IPS DF 6.9 (cell line): ENCODE data around the gene BRAF.
"Not testable (repeated sequence)": the region's sequence is repeated elsewhere in the genome, so short reads cannot be mapped to it uniquely, and the experiment has no call there.

Experiments used
- DNase-seq: peaks from one replicate; pipeline ENCODE4 v3.0.0-alpha.2; 2013; ENCODE audit warnings: low read depth, low spot score
- H3K27ac ChIP-seq: one replicate; pipeline ENCODE4 v1.5.1; 2013; ENCODE audit warnings: low read length, control low read depth
- H3K27me3 ChIP-seq: 2 replicates; pipeline ENCODE4 v1.6.1; 2013; ENCODE audit warnings: mild to moderate bottlenecking, low read length; ENCODE audit not compliant: control insufficient read depth, insufficient read depth
- H3K36me3 ChIP-seq: 2 replicates; pipeline ENCODE4 v1.6.1; 2013; ENCODE audit warnings: low read length; ENCODE audit not compliant: control insufficient read depth, insufficient read depth
- H3K4me1 ChIP-seq: 2 replicates; pipeline ENCODE4 v1.6.1; 2013; ENCODE audit warnings: low read length; ENCODE audit not compliant: control insufficient read depth, insufficient read depth
- H3K4me3 ChIP-seq: 2 replicates; pipeline ENCODE4 v1.5.1; 2013; ENCODE audit warnings: mild to moderate bottlenecking, low read length
- H3K9me3 ChIP-seq: 2 replicates; pipeline ENCODE4 v1.6.1; 2013; ENCODE audit warnings: low read length, inconsistent platforms; ENCODE audit not compliant: control insufficient read depth, insufficient read depth
- WGBS: extraction: QIAGEN DNeasy Blood & Tissue Kit; methylation state at CpG from one replicate; pipeline ENCODE4 v1.1.7; 2013; ENCODE audit warnings: mixed read lengths, missing lambda C conversion rate; ENCODE audit not compliant: insufficient read length, insufficient coverage; 5-methylcytosine and 5-hydroxymethylcytosine counted together

BRAF gene

DNA sequence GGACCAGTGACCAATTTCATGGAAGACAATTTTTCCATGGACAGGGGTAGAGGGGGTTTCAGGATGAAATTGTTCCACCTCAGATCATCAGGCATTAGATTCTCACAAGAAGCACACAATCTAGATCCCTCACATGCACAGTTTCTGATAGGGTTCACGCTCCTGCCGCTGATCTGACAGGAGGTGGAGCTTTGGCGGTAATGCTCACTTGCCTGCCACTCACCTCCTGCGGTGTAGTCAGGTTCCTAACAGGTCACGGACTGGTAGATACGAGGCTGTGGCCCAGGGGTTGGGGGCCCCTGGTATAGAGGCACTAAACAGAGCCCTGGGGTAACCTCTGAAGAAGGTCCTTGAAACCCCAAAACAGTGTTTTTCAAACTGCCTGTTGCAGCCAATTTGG is 6.5 kb downstream of the BRAF start:
- no peaks in the 10 kb centered on the region for H3K36me3 ChIP-seq
- no peak overlapping the region for H3K27ac ChIP-seq
- no peaks in the 10 kb centered on the region for H3K9me3 ChIP-seq
- no peak for DNase-seq
- no peaks in the 10 kb centered on the region for H3K4me1 ChIP-seq
- H3K4me3 ChIP-seq, result no peak overlapping the region
- no peaks in the 10 kb centered on the region for H3K27me3 ChIP-seq
- WGBS, result no CpG with 5 or more reads among the region's 6 CpGs

DNA sequence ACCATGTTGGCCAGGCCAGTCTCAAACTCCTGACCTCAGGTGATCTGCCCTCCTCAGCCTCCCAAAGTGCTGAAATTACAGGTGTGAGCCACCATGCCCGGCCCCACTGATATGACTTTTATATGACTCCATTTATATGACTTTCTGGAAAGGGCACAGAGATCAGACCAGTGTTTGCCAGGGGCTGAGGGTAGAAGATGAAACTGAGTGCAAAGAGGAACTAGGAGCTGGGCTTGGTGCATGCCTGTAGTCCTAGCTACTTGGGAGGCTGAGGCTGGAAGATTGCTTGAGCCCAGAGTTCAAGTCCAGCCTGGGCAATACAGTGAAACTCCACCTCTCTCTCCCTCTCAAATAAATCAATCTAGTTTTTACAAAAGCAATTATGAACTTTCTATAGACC is 7.5 kb downstream of the BRAF start:
- no peaks in the 10 kb centered on the region for H3K36me3 ChIP-seq
- no peaks in the 10 kb centered on the region; the same call in 1 of the 2 replicates for H3K27me3 ChIP-seq
- no peak for DNase-seq
- no peaks in the 10 kb centered on the region for H3K9me3 ChIP-seq
- H3K4me1 ChIP-seq, result no peaks in the 10 kb centered on the region; the same call in 1 of the 2 replicates
- WGBS, result no CpG with 5 or more reads among the region's 1 CpG
- no peak overlapping the region for H3K4me3 ChIP-seq
- no peak overlapping the region for H3K27ac ChIP-seq

DNA sequence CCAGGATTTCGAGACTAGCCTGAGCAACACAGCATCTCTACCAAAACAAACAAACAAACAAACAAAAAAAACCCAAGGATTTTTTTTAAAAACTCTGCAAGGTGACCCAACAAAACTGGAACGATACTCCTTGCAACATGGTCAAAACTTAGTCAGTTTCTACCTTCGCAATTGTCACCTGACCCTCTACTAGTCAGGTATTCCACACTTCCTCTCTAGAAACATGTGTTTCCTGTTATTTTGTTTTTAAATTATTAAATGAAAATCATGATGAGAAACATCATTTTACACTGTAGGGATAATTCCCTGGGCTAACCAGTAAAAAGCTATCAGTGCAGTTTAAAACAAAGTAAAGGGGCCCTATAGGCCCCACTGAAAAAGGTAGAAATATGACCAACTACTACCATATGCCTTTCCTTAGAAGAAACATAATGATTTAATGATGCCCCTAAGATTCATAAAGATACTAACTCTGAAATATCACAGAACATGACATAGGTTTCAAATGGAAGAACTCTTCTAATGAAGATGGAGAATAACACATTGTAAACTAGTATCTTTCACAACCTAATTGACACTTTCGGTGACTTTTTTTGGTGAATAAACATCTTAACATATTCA is 8.7 kb downstream of the BRAF start:
- Histone ChIP-seq H3K9me3 (no peaks in the 10 kb centered on the region), H3K36me3 (no peaks in the 10 kb centered on the region), H3K4me1 (no peaks in the 10 kb centered on the region; the same call in 1 of the 2 replicates), H3K27me3 (no peaks in the 10 kb centered on the region; the same call in 1 of the 2 replicates), H3K4me3 (no peak overlapping the region), H3K27ac (no peak overlapping the region)
- 100% methylated on average over 1 of the region's 4 CpGs for WGBS
- DNase-seq, result no peak

DNA sequence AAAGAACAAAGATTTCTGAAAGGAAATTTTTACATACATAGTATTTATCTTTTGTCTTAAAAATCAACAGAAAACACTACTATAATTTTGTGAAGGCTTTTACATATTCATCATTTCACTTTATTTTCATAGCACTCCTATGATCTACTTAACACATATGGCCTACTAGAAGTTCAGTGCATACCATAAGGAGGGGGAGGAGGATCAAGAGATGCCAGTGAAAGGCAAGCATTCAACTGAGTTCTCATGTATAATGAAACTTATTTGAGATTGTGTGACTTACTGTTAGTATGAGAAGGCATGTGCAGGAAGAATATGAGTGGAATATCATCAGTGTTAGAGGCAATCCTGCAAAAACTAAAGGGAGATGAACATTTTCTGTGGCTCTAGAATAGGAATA is 10.6 kb downstream of the BRAF start:
- H3K4me3 ChIP-seq, result no peak overlapping the region
- H3K27me3 ChIP-seq, result no peaks in the 10 kb centered on the region; the same call in 1 of the 2 replicates
- no peaks in the 10 kb centered on the region; the same call in 1 of the 2 replicates for H3K4me1 ChIP-seq
- no peak for DNase-seq
- H3K36me3 ChIP-seq, result no peaks in the 10 kb centered on the region
- no peak overlapping the region for H3K27ac ChIP-seq
- no peaks in the 10 kb centered on the region for H3K9me3 ChIP-seq

DNA sequence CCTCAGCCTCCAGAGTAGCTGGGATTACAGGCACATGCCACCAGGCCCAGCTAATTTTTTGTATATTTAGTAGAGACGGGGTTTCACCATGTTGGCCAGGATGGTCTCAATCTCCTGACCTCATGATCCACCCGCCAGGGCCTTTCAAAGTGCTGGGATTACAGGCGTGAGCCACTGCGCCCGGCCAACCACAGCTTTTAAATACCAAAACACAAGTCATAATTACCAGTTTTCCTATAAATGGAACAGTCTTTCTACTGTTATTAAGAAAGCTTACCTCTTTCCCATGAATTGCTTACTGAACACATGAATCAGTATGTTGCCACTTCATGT is 11.2 kb downstream of the BRAF start:
- WGBS, result no CpG with 5 or more reads among the region's 5 CpGs
- not testable (repeated sequence) for H3K4me3 ChIP-seq, H3K36me3 ChIP-seq, H3K27me3 ChIP-seq, H3K4me1 ChIP-seq, H3K9me3 ChIP-seq, H3K27ac ChIP-seq, DNase-seq

DNA sequence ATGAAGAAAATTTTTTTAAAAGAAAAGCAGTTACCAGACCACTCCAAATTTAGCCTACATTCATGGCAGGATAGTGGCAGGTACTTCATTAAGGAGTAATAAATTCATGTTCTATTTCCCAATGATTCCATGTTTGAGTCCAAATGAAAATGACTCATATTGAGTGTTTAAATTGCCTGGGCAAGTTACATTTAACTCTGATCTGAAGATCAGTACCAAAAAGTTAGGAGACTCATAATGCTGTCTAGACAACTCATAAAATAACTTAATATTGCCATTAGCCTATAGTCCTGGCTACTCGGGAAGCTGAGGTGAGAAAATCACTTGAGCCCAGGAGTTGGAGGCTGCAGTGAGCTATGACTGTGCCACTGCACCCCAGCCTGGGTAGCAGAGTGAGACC is 13.0 kb downstream of the BRAF start:
- H3K27me3 ChIP-seq, result no peaks in the 10 kb centered on the region; the same call in 1 of the 2 replicates
- H3K36me3 ChIP-seq, result no peaks in the 10 kb centered on the region
- no peaks in the 10 kb centered on the region for H3K9me3 ChIP-seq
- no peak overlapping the region for H3K4me3 ChIP-seq
- WGBS, result no CpG with 5 or more reads among the region's 1 CpG
- no peak overlapping the region for H3K27ac ChIP-seq
- no peaks in the 10 kb centered on the region; the same call in 1 of the 2 replicates for H3K4me1 ChIP-seq
- DNase-seq, result no peak

DNA sequence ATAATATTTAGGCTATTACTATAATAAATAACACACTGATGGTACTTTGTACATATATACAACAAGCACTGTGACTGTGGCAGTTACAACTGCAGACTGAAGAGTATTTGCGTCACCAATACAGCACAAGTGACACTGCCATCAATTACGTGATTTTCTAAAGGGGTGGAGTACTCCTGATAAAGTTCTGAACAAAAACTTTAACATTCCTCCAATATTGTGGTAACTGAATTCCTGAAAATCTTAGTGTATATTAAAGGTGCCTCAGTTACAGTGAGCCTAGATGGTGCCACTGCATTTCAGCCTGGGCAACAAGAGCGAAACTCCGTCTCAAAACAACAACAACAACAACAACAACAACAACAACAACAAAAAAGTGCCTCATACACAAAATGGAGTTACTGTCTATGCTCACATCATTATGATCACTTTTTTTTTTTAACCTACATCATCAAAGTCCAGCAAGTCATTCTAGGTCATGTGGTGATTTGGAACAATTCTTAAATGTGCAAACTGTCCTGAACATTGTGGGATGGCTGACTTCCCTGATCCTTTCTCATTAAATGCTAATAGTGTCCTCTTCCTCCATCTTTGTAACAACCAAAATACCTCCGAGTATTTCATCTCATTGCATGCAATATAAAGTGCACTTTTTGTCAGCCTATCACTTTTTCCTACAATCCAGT is 15.1 kb downstream of the BRAF start:
- Histone ChIP-seq H3K36me3 (no peaks in the 10 kb centered on the region), H3K4me3 (no peak overlapping the region), H3K27ac (no peak overlapping the region), H3K27me3 (no peaks in the 10 kb centered on the region; the same call in 1 of the 2 replicates), H3K9me3 (no peaks in the 10 kb centered on the region), H3K4me1 (no peaks in the 10 kb centered on the region; the same call in 1 of the 2 replicates)
- WGBS, result no CpG with 5 or more reads among the region's 5 CpGs
- DNase-seq, result no peak

DNA sequence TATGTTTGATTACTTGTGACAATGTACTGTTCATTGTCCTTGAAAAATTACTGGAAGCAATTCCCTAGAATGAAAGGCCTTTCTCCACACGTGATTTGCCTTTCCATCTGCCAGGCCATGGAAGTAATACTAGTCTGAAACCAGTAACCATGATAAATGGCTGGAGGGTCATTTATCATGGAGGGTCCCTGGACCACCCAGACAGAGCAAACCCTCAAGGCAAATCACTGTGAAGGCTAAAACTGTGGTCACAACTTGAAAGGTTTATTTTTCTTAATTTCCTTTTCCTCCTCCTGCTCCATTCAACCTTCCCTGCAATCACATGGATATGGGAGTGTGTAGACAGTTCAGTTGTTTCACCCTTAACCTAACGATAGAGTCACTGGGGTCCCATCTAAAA is 16.4 kb downstream of the BRAF start:
- Histone ChIP-seq H3K4me1 (no peaks in the 10 kb centered on the region; the same call in 1 of the 2 replicates), H3K9me3 (no peaks in the 10 kb centered on the region), H3K27me3 (no peaks in the 10 kb centered on the region; the same call in 1 of the 2 replicates), H3K36me3 (no peaks in the 10 kb centered on the region), H3K4me3 (no peak overlapping the region), H3K27ac (no peak overlapping the region)
- no peak for DNase-seq
- no CpG with 5 or more reads among the region's 2 CpGs for WGBS

DNA sequence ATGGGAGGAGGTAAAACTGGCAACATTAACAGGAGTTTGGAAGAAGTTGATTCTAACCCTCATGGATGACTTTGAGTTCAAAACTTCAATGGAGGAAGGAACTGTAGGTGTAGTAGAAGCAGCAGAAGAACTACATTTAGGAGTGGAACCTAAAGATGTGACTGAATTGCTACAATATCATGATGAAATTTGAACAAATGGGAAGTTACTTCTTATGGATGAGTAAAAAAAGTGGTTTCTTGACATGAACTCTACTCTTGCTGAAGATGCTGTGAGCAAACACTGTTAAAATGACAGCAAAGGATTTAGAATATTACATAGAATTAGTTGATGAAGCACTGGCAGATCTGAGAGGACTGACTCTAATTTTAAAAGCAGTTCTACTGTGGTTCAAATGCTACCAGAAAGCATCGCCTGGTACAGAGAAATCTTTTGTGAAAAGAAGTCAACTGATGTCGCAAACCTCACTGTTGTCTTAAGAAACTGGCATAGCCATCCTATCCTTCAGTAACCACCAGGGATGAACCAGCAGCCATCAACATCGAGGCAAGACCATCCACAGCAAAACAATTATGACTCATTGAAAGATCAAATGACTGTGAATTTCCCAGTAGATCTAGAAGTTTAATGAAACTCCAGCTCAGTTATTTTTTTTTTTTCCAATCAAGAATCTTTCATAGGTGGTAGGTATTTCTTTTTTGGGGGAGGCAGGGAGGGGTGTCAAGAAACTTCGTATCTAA is 20.8 kb downstream of the BRAF start:
- no CpG with 5 or more reads among the region's 4 CpGs for WGBS
- no peaks in the 10 kb centered on the region for H3K9me3 ChIP-seq

DNA sequence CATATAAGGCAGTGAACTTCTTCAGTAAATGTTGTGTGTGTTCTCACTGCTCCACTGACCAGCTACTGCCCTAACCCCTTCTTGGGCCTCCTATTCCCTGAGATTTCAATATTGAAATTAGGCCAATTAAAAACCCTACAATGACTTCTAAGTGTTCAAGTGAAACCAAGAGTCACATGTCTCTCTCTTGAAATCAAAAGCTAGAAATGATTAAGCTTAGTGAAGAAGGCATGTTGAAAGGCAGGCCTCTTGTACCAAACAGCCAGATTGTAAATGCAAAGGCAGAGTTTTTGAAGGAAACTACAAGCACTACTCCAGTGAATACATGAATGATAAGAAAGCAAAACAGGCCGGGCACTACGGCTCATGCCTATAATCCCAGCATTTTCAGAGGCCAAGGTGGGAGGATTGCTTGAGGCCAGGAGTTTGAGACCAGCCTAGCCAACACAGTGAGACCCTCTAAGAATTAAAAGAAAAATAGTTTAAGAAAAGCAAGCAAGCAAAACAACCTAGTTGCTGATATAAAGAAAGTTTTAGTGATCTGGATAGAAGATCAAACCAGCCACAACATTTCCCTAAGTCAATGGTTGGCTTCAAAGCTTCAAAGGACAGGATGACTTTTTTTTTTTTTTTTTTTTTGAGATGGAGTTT is 22.3 kb downstream of the BRAF start:
- WGBS, result no CpG with 5 or more reads among the region's 2 CpGs
- no peak overlapping the region for H3K27ac ChIP-seq
- no peaks in the 10 kb centered on the region for H3K27me3 ChIP-seq
- no peaks in the 10 kb centered on the region for H3K36me3 ChIP-seq
- H3K4me3 ChIP-seq, result no peak overlapping the region
- DNase-seq, result no peak
- H3K9me3 ChIP-seq, result no peaks in the 10 kb centered on the region
- no peaks in the 10 kb centered on the region for H3K4me1 ChIP-seq

More for the DNA sequence above, 20.8 kb downstream of the BRAF start:
- Histone ChIP-seq H3K36me3 (no peaks in the 10 kb centered on the region), H3K4me1 (no peaks in the 10 kb centered on the region), H3K27me3 (no peaks in the 10 kb centered on the region), H3K27ac (no peak overlapping the region), H3K4me3 (no peak overlapping the region)
- DNase-seq, result no peak
